Stimulated activated CD4-positive, alpha-beta T cell treated with anti-CD3 and anti-CD28 coated beads, TNF-alpha, amount 100 ng/mL, for 4 hours (primary cell): ENCODE results near the gene TSC2.

Experiments used
- DNase-seq, 3 experiments: peaks; one replicate each; pipeline ENCODE4 v3.0.0-alpha.2; 2020; ENCODE audit warnings: low read depth in 3 of 3

Gene TSC2

DNA sequence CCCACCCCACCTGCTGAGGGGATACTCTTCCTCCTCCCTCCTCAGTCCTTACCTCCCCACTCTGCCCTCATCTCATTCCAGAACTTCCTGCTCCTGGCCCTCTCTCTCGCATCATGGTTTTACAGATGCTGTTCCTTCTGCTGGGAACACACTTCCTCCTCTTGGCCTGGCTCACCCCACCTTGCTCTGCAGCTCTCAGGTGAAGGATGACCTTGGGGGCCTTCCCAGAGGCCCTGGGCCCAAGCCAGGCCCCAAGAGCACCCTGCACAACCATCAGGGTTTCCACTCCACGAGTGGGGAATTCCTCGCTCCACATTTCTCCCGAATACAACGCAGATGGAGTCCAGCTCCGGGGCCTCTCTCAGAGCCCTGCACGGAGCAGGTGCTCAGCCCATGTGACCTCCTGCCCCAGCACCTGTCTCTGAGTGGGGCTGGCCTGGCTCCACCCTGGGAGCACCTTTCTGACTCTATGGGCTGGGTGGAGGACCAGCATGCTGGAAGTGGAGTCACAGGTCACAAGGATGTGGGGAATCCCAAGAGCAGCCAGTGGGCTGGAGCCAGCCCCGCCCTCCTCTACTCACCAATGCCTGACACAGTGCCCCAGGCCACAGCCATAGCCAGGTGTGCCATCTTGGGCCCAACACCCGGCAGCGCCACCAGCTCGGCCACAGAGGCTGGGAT, 4.7 kb upstream of the TSC2 start:
- no peak for DNase-seq

DNA sequence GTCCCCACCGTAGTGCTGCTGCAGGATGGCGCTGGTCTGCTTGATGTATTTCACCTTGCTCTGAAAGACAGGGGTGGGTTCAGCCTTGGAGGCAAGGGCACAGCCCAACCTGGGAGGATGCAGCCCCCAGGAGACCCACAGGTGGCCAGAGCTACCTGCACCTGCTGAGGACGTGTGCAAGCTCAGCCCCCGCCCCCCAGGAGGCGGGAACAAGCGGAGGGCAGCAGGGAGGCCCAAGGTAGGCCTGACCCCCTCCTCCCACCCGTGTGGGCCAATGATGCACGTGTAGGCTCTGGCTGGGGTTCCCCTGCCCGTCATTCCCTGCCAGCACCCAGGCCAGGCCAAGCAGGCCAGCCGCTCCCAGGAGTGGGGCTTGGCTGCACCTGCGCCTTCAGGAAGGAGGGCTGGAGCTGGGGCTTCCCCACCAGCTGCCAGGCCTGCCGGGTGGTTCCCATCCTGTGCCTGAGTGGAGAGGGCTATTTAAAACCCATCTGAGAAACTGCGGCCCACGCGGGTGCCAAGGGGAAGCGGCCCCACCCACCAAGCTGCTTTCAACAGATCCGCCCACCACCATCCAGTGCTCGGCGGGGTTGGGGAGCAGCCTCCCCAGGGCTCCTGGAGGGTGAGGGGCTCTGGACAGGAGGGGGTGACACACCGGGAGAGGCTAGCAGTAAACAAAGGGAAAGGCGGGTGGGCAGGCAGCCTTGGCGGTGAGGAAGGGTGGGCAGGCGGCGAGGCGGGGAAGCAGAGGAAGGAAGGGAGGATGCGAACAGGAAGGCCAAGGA, 3.9 kb upstream of the TSC2 start:
- no peak for DNase-seq

DNA sequence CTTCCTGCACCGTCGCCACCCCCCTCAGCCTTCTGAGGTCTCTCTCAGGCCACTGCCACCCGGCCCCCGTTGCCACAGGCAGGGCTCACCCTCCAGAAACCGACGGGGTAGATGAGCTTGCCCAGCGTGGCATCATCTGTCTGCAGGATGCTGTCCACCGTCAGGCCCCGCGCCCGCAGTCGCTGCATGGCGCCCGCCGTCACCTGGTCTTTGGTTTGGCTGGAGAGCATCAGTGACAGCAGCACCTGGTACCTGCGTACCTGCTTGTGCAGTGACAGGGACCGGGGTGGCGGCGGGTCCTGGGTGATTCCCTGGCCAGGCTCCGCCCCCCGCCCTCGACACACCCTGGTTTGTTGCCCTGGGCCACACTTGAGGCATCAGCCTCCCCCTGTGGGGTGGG, 3.2 kb upstream of the TSC2 start:
- no peak for DNase-seq

DNA sequence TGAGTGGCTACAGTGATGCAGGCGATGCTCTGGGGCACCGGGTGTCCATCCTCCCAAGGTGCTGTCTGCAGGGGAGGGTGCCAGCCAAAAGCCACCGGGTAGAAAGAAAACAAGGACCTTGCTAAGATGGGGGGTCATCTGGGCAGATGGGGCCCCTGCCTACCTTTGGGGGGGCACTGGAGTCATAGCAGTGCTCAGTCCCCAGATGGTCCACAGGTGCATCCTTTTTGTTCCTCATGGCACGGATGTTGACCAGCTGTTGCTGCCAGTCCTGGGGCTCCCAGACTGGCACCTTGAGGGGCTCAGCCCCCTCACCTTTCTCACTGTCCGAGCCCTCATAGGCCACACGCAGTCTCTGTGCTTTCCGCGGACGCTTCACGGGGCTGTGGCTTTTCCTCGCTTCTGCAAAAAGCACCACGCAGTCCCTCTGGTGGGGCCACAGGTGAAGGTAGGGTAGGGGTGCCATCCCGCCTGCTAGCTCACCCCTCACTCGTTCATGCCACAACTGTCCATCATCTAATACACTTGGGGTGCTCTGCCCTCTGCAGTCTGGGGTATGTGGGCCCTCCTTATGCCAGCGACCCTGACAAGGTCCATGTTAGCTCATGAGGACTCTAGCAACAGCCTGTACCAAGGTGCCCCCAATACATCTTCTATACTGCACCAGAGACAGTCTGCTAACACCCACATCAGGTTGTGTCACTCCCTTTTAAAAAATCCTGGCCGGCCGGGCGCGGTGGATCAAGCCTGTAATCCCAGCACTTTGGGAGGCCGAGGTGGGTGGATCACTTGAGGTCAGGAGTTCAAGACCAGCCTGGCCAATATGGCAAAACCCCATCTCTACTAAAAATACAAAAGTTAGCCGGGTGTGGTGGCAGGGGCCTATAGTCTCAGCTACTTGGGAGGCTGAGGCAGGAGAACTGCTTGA, 1.6 kb upstream of the TSC2 start:
- no peak for DNase-seq

- DNase-seq: no peak
Observed at GRCh38 chr16:2046893-2047329, 874 bp upstream of the TSC2 start.

DNA sequence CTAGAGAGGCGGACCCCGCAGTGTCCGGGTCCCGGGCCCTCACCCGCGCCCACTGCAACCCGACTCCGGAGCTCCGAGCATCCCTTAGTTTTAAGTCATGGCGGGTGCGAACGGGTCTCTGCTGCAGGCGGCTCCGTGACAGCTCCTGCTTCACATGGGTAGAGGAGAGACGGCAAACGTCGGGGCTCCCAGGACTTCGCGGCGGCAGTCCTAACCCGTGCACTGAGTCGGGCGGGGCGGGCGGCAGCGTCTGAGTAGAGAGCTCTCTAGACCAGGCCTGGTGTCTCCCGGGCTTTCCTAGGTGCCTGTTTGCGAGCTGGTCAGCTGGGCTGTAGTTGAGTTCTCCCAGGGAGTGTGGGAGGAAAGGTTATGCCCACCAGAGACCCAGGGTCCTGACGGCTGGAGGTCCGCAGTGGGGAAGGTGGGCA, 345 bp downstream of the TSC2 start:
- no peak for DNase-seq

GRCh38 chr16:2053211-2053610, 5.4 kb downstream of the TSC2 start:
- DNase-seq: no peak

- no peak for DNase-seq
Observed at GRCh38 chr16:2053897-2054296, 6.1 kb downstream of the TSC2 start.

DNA sequence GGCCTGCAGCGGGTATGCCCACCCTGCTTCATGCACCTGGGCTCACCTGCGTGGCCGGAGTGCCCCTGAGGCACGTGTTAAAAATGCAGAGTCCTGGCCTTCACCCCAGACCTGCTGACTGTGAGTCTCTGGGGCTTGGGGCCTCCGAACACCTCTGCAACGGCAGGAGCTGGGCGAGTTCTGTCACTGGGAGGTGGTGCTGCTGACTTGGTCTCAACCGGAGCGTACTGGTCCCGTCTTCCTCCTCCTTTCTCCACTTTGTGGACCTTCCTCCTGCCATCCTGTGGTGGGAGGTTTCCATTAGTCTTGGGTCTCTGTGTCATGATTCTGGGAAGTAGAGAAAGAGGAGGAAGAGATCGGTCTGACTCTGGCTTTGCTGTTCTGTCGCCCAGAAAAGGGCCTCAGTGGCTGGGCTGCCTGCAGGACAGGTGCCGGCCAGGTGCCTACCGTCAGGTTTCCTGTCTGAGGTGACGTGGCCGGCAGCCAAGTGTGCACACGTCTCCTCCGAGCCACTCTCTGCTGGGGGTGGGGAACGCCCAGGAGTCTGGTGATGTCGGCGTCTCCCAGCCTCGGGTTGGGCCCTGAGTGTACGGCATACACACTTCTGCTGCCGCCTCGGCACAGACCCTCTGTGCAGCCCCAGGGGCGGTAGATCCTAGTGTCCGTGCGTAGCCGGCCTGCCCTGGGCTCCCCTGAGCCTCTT, 6.9 kb downstream of the TSC2 start:
- no peak for DNase-seq

DNA sequence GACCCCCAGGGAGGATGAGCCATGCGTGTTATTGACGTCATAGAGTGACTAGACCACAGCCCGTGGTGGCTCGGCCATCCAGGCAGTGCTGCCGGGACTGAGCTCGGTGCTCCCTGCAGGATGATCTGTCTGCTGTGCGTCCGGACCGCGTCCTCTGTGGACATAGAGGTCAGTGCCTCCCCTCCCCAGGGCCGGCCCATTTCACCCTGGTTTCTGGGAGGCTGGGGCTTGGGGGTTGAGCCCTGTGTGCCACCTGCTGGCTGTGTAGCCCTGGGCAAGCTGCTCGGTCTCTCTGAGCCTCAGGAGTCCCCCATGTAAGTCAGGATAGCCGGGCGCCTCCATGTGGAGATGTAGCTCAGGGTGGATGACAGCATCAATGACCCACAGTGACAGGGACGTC, 8.3 kb downstream of the TSC2 start:
- no peak for DNase-seq

DNA sequence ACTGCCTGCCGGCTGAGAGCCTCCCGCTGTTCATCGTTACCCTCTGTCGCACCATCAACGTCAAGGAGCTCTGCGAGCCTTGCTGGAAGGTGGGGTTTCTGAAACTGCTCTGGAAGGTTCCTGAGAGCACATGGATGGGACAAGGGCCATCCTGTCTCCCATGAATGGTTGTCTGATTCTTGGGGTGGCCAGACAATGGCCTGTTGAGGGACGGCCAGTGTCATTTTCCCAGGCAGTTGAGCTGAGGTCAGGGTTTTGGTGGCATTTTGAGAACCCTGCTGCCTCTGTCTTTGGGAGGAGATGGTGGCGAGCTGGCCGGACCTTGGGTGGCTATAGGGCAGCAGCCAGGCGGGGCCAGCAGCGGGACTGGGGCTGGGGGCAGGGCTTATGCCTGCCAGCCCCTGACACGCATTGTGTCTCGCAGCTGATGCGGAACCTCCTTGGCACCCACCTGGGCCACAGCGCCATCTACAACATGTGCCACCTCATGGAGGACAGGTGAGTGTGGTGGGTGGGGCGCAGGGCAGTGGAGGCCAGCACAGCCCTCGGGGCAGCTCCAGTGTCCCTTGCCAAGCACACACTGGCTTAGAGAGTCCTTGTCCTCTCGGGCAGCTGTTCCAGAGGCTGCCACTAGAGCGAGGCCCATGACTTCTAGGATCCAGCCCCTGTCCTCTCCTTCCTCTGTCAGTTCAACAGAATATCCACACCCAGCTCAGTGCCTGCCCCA, 9.1 kb downstream of the TSC2 start:
- DNase-seq: no peak

DNA sequence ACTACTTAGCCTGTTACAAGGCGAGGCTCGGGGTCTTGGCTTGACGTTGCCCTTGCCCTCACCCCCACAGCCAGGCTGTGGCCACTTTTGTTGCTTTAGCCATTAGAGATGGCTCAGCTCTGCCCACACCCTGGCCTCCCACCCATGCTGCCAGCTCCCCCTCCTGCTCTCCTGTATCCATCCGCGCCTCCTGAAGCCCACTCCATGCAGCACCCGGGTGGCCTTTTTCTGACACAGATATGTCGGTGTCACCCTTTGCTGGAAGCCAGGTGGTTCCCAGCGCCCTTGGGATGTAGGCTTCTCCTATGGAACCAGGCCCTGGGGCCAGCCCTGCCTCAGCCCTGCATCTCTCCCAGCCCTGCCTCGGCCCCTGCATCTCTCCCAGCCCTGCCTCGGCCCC, 9.7 kb downstream of the TSC2 start:
- no peak for DNase-seq

GRCh38 chr16:2058420-2058819, 10.6 kb downstream of the TSC2 start:
- no peak for DNase-seq

GRCh38 chr16:2058872-2059271, 11.1 kb downstream of the TSC2 start:
- no peak for DNase-seq

GRCh38 chr16:2060346-2060745, 12.6 kb downstream of the TSC2 start:
- no peak for DNase-seq

DNA sequence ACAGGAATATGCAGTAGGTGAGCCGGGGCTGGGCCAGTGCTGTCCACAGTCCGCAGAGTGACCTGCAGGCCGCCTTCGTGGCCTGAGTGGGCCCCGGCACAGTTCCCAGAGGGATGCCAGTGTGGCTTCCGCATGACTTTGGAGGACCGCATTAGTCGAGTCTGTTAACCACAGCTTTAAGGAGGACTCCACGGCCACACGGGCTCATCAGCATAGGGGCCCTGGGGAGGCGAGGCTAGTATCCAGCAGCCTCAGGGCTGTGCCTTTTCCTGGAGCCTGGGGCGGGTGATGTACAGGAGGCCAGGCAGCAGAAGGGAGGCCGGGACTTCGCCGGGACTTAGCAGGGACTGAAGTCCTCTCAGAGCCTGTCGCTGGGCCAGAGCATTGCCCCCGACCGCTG, 13.2 kb downstream of the TSC2 start:
- DNase-seq: no peak

- no peak for DNase-seq
Observed at GRCh38 chr16:2061526-2061925, 13.7 kb downstream of the TSC2 start.

DNA sequence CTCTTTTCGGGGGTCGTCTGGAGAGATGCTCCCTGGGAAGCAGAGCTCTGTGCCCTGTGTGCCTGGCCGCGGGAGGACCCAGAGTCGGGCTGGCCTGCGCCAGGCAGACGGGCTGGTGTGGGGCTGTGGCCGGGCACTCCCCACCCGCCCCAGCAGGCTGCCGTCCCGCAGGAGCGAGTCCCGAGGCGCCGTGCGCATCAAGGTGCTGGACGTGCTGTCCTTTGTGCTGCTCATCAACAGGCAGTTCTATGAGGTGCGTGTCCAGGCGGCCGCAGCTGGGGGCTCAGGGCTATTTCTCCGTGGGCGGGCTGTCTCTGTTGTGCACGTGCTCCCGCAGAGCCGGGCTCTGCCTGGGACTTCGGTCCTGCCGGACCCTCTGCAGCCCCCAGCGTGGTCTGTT, 15.0 kb downstream of the TSC2 start:
- no peak for DNase-seq

DNA sequence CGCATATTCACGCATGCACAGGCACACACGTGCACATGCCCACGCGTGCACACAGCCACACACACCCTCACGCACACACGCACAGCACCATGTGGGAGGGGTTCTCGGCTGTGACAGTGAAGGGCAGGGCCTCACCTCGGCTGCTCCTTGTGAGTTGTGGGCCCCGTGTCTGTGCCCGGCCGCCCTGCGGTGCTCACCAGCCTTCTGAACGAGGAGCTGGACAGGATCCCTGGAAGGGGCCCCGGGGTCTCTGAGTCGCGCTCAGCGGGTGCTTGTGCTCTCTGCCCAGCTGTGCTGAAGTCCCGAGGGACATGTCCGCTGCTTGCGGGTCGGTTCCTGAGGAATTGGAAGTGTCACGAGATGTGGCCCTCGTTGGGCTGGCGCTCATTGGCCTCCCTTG, 16.1 kb downstream of the TSC2 start:
- no peak for DNase-seq

- no peak for DNase-seq
Observed at GRCh38 chr16:2064368-2064945, 16.7 kb downstream of the TSC2 start.

DNA sequence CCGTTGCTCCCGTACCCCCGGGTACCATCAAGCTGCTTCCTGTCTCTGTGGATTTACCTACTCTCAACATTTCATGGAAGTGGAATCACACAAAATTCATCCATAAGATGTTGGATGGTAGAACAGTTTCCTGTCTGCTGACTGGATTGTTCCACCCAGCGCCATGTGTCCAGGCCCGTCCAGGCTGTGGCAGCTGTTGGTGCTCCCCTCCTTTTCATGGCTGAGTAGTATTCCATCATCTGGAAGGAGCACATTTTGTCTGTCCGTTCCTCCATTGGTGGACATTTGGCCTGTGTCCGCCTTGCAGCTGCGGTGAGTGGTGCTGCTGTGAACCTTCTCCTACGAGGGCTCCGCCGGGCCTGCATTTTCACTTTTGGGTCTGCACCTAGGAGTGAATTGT, 18.4 kb downstream of the TSC2 start:
- no peak for DNase-seq
